Measurements from ENCODE around the gene PARL.

GRCh38 chr3:183810643-183811594 is 73.8 kb downstream of the PARL start:
- TF ChIP-seq POLR2AphosphoS5 (IDR thresholded peaks at IDR 0.05; ENCODE audit: low read depth, low read length) (no peak), TAF1 (IDR thresholded peaks at IDR 0.05; ENCODE audit: low read depth, low read length) (no peak), POLR2A (IDR thresholded peaks at IDR 0.05; ENCODE audit: low read depth, low read length) (no peak), SPI1 (IDR thresholded peaks at IDR 0.05; ENCODE audit: low read depth, low read length) (no peak), POU2F2 (IDR thresholded peaks at IDR 0.05; ENCODE audit: low read depth, low read length) (no peak)
